HG02981 (cell line): ENCODE measurements around the gene TCF4.

Experiments
- ATAC-seq: cut with Tn5 transposase; IDR thresholded peaks from one replicate; pipeline ENCODE4 v1.9.1; 2021; ENCODE audit warnings: mild to moderate bottlenecking, moderate library complexity; ENCODE audit not compliant: unreplicated experiment

The TCF4 gene

GRCh38 chr18:55310863-55311262 lies 277.1 kb downstream of the TCF4 start:
- ATAC-seq: no peak

- no peak for ATAC-seq
Measured at GRCh38 chr18:55310044-55310676, 277.8 kb downstream of the TCF4 start.

GRCh38 chr18:55309249-55309648 lies 278.7 kb downstream of the TCF4 start:
- ATAC-seq: no peak

- ATAC-seq: peak; percentile 41
Measured at GRCh38 chr18:55307505-55307904, 280.5 kb downstream of the TCF4 start.

GRCh38 chr18:55306359-55307024 lies 281.5 kb downstream of the TCF4 start:
- ATAC-seq: no peak

GRCh38 chr18:55302167-55302833 lies 285.7 kb downstream of the TCF4 start:
- ATAC-seq: no peak

GRCh38 chr18:55301824-55302166 lies 286.2 kb downstream of the TCF4 start:
- ATAC-seq: no peak

- ATAC-seq: no peak
Measured at GRCh38 chr18:55300936-55301531, 287.0 kb downstream of the TCF4 start.

- no peak for ATAC-seq
Measured at GRCh38 chr18:55300421-55300935, 287.5 kb downstream of the TCF4 start.

GRCh38 chr18:55296778-55297177 lies 291.2 kb downstream of the TCF4 start:
- no peak for ATAC-seq

GRCh38 chr18:55296115-55296514 lies 291.9 kb downstream of the TCF4 start:
- ATAC-seq: no peak

- ATAC-seq: no peak
Measured at GRCh38 chr18:55290898-55291297, 297.1 kb downstream of the TCF4 start.

GRCh38 chr18:55289775-55290174 lies 298.2 kb downstream of the TCF4 start:
- ATAC-seq: no peak

- ATAC-seq: no peak
Measured at GRCh38 chr18:55289048-55289447, 298.9 kb downstream of the TCF4 start.

- no peak for ATAC-seq
Measured at GRCh38 chr18:55287935-55288868, 299.8 kb downstream of the TCF4 start.

- ATAC-seq: no peak
Measured at GRCh38 chr18:55287149-55287806, 300.7 kb downstream of the TCF4 start.

- ATAC-seq: no peak
Measured at GRCh38 chr18:55286257-55286825, 301.7 kb downstream of the TCF4 start.

- ATAC-seq: no peak
Measured at GRCh38 chr18:55284614-55285013, 303.4 kb downstream of the TCF4 start.

- ATAC-seq: no peak
Measured at GRCh38 chr18:55283309-55283708, 304.7 kb downstream of the TCF4 start.

GRCh38 chr18:55280503-55280902 lies 307.5 kb downstream of the TCF4 start:
- ATAC-seq: no peak
